ENCODE measurements around the gene BMP7.

- TF ChIP-seq CTCF (IDR thresholded peaks at IDR 0.05) (no peak), POLR2A (IDR thresholded peaks at IDR 0.05) (no peak)
These were observed 4.8 kb downstream of the BMP7 start for GRCh38 chr20:57261457-57262251.
